ENCODE results near the gene CFAP77. TPM values are rescaled to one million over a fixed set of nuclear protein-coding genes. Genes with fewer than 3 reads are reported as not detected.

Gene CFAP77
- total RNA-seq, 1 experiment from 2014 or later: not detected

DNA sequence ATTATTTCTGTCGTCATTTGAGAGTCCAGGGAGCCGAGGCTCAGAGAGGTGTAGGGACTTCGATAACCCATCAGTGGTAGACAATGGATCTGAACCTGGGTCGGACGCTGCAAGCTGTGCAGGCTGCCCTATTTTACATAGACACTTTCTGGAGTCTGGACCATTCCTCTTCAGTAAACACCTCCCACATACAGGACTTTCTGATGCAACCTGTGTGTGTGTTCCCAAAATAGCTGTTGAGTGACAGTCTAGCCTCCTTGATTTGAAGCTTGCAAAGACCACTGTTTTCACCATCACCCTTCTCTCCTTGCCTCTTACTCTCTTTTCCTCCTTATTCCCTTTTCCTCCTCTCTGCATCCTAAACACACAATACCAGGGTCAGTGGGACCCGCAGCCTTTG, 30.7 kb downstream of the CFAP77 start:
- Histone ChIP-seq H3K36me3 (ENCODE audit: insufficient read depth, low read length, poor library complexity, severe bottlenecking) (no peaks in the 10 kb centered on the region), H3K4me3 (ENCODE audit: low read depth, low read length, poor library complexity, severe bottlenecking) (no peak overlapping the region), H3K27ac (ENCODE audit: low read depth, low read length, poor library complexity, severe bottlenecking) (no peak overlapping the region), H3K9me3 (ENCODE audit: low read depth, low read length, poor library complexity, severe bottlenecking) (no peaks in the 10 kb centered on the region), H3K27me3 (replicated peaks; ENCODE audit: insufficient read depth, low read depth, low read length, poor library complexity) (peaks cover 52% of the 10 kb centered on the region), H3K4me1 (ENCODE audit: insufficient read depth, low read length, poor library complexity, severe bottlenecking) (no peaks in the 10 kb centered on the region)
- no peak for DNase-seq (ENCODE audit: low spot score)
- no peak for TF ChIP-seq EZH2 (IDR thresholded peaks at IDR 0.05; ENCODE audit: borderline replicate concordance, low read depth, low read length, poor library complexity, severe bottlenecking)
- TF ChIP-seq, protein P1, sequence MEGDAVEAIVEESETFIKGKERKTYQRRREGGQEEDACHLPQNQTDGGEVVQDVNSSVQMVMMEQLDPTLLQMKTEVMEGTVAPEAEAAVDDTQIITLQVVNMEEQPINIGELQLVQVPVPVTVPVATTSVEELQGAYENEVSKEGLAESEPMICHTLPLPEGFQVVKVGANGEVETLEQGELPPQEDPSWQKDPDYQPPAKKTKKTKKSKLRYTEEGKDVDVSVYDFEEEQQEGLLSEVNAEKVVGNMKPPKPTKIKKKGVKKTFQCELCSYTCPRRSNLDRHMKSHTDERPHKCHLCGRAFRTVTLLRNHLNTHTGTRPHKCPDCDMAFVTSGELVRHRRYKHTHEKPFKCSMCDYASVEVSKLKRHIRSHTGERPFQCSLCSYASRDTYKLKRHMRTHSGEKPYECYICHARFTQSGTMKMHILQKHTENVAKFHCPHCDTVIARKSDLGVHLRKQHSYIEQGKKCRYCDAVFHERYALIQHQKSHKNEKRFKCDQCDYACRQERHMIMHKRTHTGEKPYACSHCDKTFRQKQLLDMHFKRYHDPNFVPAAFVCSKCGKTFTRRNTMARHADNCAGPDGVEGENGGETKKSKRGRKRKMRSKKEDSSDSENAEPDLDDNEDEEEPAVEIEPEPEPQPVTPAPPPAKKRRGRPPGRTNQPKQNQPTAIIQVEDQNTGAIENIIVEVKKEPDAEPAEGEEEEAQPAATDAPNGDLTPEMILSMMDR (conservative IDR thresholded peaks at IDR 0.05; ENCODE audit: low read depth, low read length): no peak
- no TSS peak for BruUV-seq (replicated peaks)
- POLR2A ChIA-PET (ENCODE audit: low non-redundant PET): no interaction called here
- CTCF ChIA-PET: no interaction called here
- intact Hi-C loops (cut with micrococcal nuclease; ENCODE audit: unreplicated experiment): loop anchor here (1.0 kb wide), 1 partner anchor 21 kb away; no protein-coding TSS in a partner anchor

DNA sequence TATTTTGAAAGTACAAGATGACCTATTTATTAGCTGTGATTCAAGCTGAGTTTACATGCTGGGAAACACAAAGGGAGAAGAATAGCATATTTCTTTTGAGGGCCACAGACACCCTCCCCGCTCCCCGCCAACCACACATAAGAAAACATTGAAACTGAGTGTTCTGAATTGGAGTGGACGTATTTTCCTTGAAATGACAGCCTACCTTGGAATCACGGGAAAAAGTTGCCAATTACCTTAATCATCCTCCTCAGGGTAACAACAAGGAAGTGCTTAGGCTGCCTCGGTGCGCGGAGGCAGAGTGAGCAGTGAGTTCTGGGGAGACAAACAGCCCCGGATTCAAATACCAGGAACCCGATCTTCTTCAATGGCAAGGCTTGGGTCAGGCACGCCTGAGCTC, 31.4 kb downstream of the CFAP77 start:
- peaks cover 46% of the 10 kb centered on the region for H3K27me3 ChIP-seq (replicated peaks; ENCODE audit: insufficient read depth, low read depth, low read length, poor library complexity)
- H3K4me1 ChIP-seq (ENCODE audit: insufficient read depth, low read length, poor library complexity, severe bottlenecking): no peaks in the 10 kb centered on the region
- no peaks in the 10 kb centered on the region for H3K9me3 ChIP-seq (ENCODE audit: low read depth, low read length, poor library complexity, severe bottlenecking)
- no TSS peak for BruUV-seq (replicated peaks)
- DNase-seq (ENCODE audit: low spot score): no peak
- no peak overlapping the region for H3K27ac ChIP-seq (ENCODE audit: low read depth, low read length, poor library complexity, severe bottlenecking)
- CTCF ChIA-PET: no interaction called here
- intact Hi-C loops (cut with micrococcal nuclease; ENCODE audit: unreplicated experiment): loop anchor here (1.0 kb wide), 1 partner anchor 20 kb away; no protein-coding TSS in a partner anchor
- POLR2A ChIA-PET (ENCODE audit: low non-redundant PET): no interaction called here
- TF ChIP-seq, protein P1 (conservative IDR thresholded peaks at IDR 0.05; ENCODE audit: low read depth, low read length): no peak
- no peak for TF ChIP-seq EZH2 (IDR thresholded peaks at IDR 0.05; ENCODE audit: borderline replicate concordance, low read depth, low read length, poor library complexity, severe bottlenecking)
- H3K36me3 ChIP-seq (ENCODE audit: insufficient read depth, low read length, poor library complexity, severe bottlenecking): no peaks in the 10 kb centered on the region
- H3K4me3 ChIP-seq (ENCODE audit: low read depth, low read length, poor library complexity, severe bottlenecking): no peak overlapping the region

DNA sequence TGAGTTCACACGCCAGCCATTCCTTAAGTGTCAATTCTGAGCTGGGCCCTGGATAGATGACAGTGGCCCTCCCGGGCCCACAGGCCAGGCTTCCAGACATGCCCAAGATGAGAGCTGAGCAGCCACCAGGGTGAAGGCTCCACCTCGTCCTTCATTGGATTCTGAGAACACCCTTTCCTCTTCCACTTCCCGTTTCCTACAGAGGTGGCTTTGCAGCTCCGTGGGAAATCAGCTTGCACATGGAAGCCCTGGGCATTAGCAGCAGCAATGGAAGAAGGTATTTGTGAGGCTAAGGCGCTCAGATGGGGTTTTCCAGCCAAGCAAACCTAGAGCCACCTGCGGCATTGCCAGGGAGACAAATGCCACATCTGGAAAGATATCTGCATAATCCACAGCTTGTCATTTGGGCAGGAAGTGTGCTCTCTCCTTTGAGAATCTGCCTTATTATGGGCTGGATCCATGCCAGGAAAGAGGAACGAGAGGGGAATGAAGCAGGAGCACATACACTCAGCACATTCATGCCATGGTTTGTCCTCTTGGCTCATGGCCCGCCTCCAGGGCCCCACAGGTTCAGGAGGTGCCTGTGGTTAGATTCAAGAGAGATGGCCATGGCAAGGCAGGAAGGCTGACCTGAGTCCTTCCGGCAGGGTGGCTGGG, 34.1 kb downstream of the CFAP77 start:
- no peak overlapping the region for H3K27ac ChIP-seq (ENCODE audit: low read depth, low read length, poor library complexity, severe bottlenecking)
- CTCF ChIA-PET: no interaction called here
- intact Hi-C loops (cut with micrococcal nuclease; ENCODE audit: unreplicated experiment): no loop called here
- H3K9me3 ChIP-seq (ENCODE audit: low read depth, low read length, poor library complexity, severe bottlenecking): no peaks in the 10 kb centered on the region
- peak; percentile 56 for DNase-seq (ENCODE audit: low spot score)
- no peaks in the 10 kb centered on the region for H3K36me3 ChIP-seq (ENCODE audit: insufficient read depth, low read length, poor library complexity, severe bottlenecking)
- TF ChIP-seq, protein P1 (conservative IDR thresholded peaks at IDR 0.05; ENCODE audit: low read depth, low read length): no peak
- TF ChIP-seq EZH2 (IDR thresholded peaks at IDR 0.05; ENCODE audit: borderline replicate concordance, low read depth, low read length, poor library complexity, severe bottlenecking): no peak
- peaks cover 44% of the 10 kb centered on the region for H3K27me3 ChIP-seq (replicated peaks; ENCODE audit: insufficient read depth, low read depth, low read length, poor library complexity)
- H3K4me3 ChIP-seq (ENCODE audit: low read depth, low read length, poor library complexity, severe bottlenecking): no peak overlapping the region
- no peaks in the 10 kb centered on the region for H3K4me1 ChIP-seq (ENCODE audit: insufficient read depth, low read length, poor library complexity, severe bottlenecking)
- no TSS peak for BruUV-seq (replicated peaks)
- POLR2A ChIA-PET (ENCODE audit: low non-redundant PET): interaction anchor here (0.6 kb wide), 1 partner anchor 274 kb away, joined by 9 read pairs; no protein-coding TSS in a partner anchor

Measured in A673 (cell line).